Endothelial cell (in vitro differentiated cells): Measurements from ENCODE around the gene RASL10B. TPM values are rescaled to one million over a fixed set of nuclear protein-coding genes. Genes with fewer than 3 reads are reported as not detected.

Experiments used
- DNase-seq: peaks from one replicate; pipeline ENCODE4 v3.0.0; 2021; ENCODE audit warnings: low spot score
- H3K27ac Mint-ChIP-seq: one replicate; pipeline ENCODE4 v1.8.0; 2021; ENCODE audit warnings: mixed read lengths, inconsistent platforms; ENCODE audit not compliant: unreplicated experiment
- H3K27me3 Mint-ChIP-seq: one replicate; pipeline ENCODE4 v1.8.0; 2021; ENCODE audit warnings: mild to moderate bottlenecking, moderate library complexity, mixed read lengths, inconsistent platforms; ENCODE audit not compliant: unreplicated experiment
- H3K36me3 Mint-ChIP-seq: one replicate; pipeline ENCODE4 v1.8.0; 2021; ENCODE audit warnings: mild to moderate bottlenecking, low read depth, mixed read lengths, inconsistent platforms; ENCODE audit not compliant: unreplicated experiment
- H3K4me1 Mint-ChIP-seq: one replicate; pipeline ENCODE4 v1.8.0; 2021; ENCODE audit warnings: mild to moderate bottlenecking, mixed read lengths, inconsistent platforms; ENCODE audit not compliant: unreplicated experiment
- H3K4me3 Mint-ChIP-seq: one replicate; pipeline ENCODE4 v1.8.0; 2021; ENCODE audit warnings: mild to moderate bottlenecking, mixed read lengths, inconsistent platforms; ENCODE audit not compliant: unreplicated experiment
- H3K9me3 Mint-ChIP-seq: one replicate; pipeline ENCODE4 v1.8.0; 2021; ENCODE audit warnings: mixed read lengths, inconsistent platforms; ENCODE audit not compliant: unreplicated experiment
- CTCF ChIP-seq: fragments of 200-600 bp; sonication (generic); IDR thresholded peaks from one replicate; pipeline ENCODE4 v1.5.0; 2021; ENCODE audit warnings: antibody characterized with exemption; ENCODE audit not compliant: unreplicated experiment
- total RNA-seq: library from RNA; stranded (reverse); fragmentation: NEBNext Ultra II Directional; extraction: Animal tissue kit (Norgen Biotek cat#: 25700); gene quantifications from one replicate; pipeline ENCODE4 v1.2.1, GENCODE V29; 2021; ENCODE audit not compliant: unreplicated experiment

Gene RASL10B
- total RNA-seq, 1 donor from 2014 or later: 1.7 TPM

- H3K27me3 Mint-ChIP-seq: peaks cover 12% of the 10 kb centered on the region
- H3K9me3 Mint-ChIP-seq: no peaks in the 10 kb centered on the region
- TF ChIP-seq CTCF: no peak
- H3K4me3 Mint-ChIP-seq: no peak overlapping the region
- DNase-seq: no peak
- H3K4me1 Mint-ChIP-seq: peaks cover 9% of the 10 kb centered on the region
- H3K36me3 Mint-ChIP-seq: peaks cover 4% of the 10 kb centered on the region
- no peak overlapping the region for H3K27ac Mint-ChIP-seq
These were observed 3.0 kb downstream of the RASL10B start for GRCh38 chr17:35734396-35734795.

- H3K27ac Mint-ChIP-seq: no peak overlapping the region
- no peak for DNase-seq
- H3K9me3 Mint-ChIP-seq: no peaks in the 10 kb centered on the region
These were observed 3.8 kb downstream of the RASL10B start for GRCh38 chr17:35735036-35735805.

GRCh38 chr17:35736236-35736635, 4.8 kb downstream of the RASL10B start:
- H3K4me1 Mint-ChIP-seq: peaks cover under 1% of the 10 kb centered on the region
- H3K9me3 Mint-ChIP-seq: no peaks in the 10 kb centered on the region
- H3K4me3 Mint-ChIP-seq: no peak overlapping the region
- no peak overlapping the region for H3K27ac Mint-ChIP-seq
- DNase-seq: no peak
- TF ChIP-seq CTCF: no peak
- peaks cover 4% of the 10 kb centered on the region for H3K36me3 Mint-ChIP-seq
- H3K27me3 Mint-ChIP-seq: peaks cover 11% of the 10 kb centered on the region

More at GRCh38 chr17:35735036-35735805, 3.8 kb downstream of the RASL10B start:
- H3K4me3 Mint-ChIP-seq: no peak overlapping the region
- peaks cover 4% of the 10 kb centered on the region for H3K36me3 Mint-ChIP-seq
- peaks cover 9% of the 10 kb centered on the region for H3K4me1 Mint-ChIP-seq
- peaks cover 16% of the 10 kb centered on the region for H3K27me3 Mint-ChIP-seq
- TF ChIP-seq CTCF: no peak

- Mint-ChIP-seq H3K36me3 (peaks cover 4% of the 10 kb centered on the region), H3K27ac (no peak overlapping the region), H3K4me1 (peaks cover 4% of the 10 kb centered on the region), H3K9me3 (no peaks in the 10 kb centered on the region), H3K4me3 (no peak overlapping the region), H3K27me3 (peaks cover 19% of the 10 kb centered on the region)
- no peak for DNase-seq
- no peak for TF ChIP-seq CTCF
These were observed 7.2 kb downstream of the RASL10B start for GRCh38 chr17:35738519-35739133.

- Mint-ChIP-seq H3K9me3 (no peaks in the 10 kb centered on the region), H3K4me1 (peaks cover 4% of the 10 kb centered on the region), H3K27me3 (peaks cover 14% of the 10 kb centered on the region), H3K27ac (no peak overlapping the region), H3K4me3 (no peak overlapping the region), H3K36me3 (no peaks in the 10 kb centered on the region)
- DNase-seq: no peak
- no peak for TF ChIP-seq CTCF
These were observed 8.8 kb downstream of the RASL10B start for GRCh38 chr17:35740216-35740615.
